Measurements from ENCODE around the gene SLC25A17.

DNA sequence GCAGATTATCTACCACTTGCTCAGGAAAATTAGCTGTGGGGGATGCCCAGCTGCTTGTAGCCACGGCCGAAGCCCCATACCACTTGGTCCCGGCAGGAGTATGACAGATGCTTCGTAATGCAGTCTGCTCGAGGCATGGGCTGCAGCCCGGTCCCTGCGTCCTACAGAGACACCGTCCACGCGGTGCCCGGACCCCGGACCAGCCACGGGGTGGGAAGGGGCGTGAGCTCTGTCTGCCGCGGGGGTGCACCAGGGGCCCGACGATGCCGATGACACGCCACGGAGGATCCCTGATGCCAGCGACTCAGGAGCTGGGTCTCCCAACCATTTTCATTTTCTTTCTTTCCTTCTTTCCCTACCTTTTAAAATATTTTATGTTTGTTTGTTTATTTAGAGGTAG, 30.0 kb downstream of the SLC25A17 start:
- TF ChIP-seq CTCF (IDR thresholded peaks at IDR 0.05; ENCODE audit: borderline replicate concordance, extremely low read depth, low read length, poor library complexity, severe bottlenecking) = no peak
- no peak for TF ChIP-seq EZH2 (IDR thresholded peaks at IDR 0.05; ENCODE audit: borderline replicate concordance, low read depth, low read length, severe bottlenecking)

Data from DND-41 (cell line).